ENCODE measurements around the gene SAE1. TPM values are rescaled to one million over a fixed set of nuclear protein-coding genes. Genes with fewer than 3 reads are reported as not detected.

SAE1 gene
- total and polyA plus RNA-seq, 2 experiments from 2014 or later = 97.2 to 112 TPM

GRCh38 chr19:47210180-47210490 lies 79.5 kb downstream of the SAE1 start:
- Histone ChIP-seq H3K36me3 (replicated peaks; ENCODE audit: insufficient read depth, low read depth) (no peaks in the 10 kb centered on the region), H3K4me2 (no peak overlapping the region), H3K9me2 (replicated peaks; ENCODE audit: insufficient read depth) (no peaks in the 10 kb centered on the region), H3K9me3 (ENCODE audit: low read depth) (no peaks in the 10 kb centered on the region), H2AFZ (no peak overlapping the region), H4K20me1 (ENCODE audit: insufficient read depth, poor library complexity, severe bottlenecking) (no peaks in the 10 kb centered on the region), H3K27ac (peak overlapping the region; percentile 55), H3K27me3 (no peaks in the 10 kb centered on the region), H3K79me2 (no peaks in the 10 kb centered on the region), H3K4me1 (ENCODE audit: insufficient read depth) (peaks cover 3% of the 10 kb centered on the region), H3K4me3 (no peak overlapping the region)
- DNase-seq (ENCODE audit: low spot score) = no peak
- TF ChIP-seq EZH2phosphoT487 (IDR thresholded peaks at IDR 0.05; ENCODE audit: low read depth, severe bottlenecking, unreplicated experiment) = no peak
- TF ChIP-seq CTCF (IDR thresholded peaks at IDR 0.05; ENCODE audit: poor library complexity) = no peak
- TF ChIP-seq EZH2 (IDR thresholded peaks at IDR 0.05; ENCODE audit: borderline replicate concordance) = no peak

- 48% methylated on average over 19 of the region's 19 CpGs for WGBS (ENCODE audit: low lambda C conversion rate, missing lambda C conversion rate)
- Histone ChIP-seq H2AFZ (no peak overlapping the region), H3K4me2 (peak overlapping the region; percentile 21)
These were observed 80.2 kb downstream of the SAE1 start for GRCh38 chr19:47210689-47211316.

DNA sequence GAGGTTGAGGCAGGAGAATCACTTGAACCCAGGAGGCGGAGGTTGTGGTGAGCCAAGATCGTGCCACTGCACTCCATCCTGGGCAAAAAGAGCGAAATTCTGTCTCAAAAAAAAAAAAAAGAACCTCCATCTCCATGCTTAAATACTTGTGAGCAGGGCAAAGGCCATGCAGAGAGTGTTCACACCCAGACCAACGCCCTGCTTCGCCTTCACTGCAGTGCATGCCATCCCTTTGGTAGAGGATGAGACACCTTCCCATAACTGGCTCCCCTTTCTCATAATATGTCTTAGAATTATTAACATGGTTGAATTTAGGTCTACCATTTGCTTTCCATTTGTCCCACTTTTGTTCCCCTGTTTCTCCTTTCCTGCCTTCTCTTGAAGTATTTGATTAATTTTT lies 84.9 kb downstream of the SAE1 start:
- Histone ChIP-seq H3K9me2 (replicated peaks; ENCODE audit: insufficient read depth) (no peaks in the 10 kb centered on the region), H2AFZ (no peak overlapping the region), H3K9me3 (ENCODE audit: low read depth) (no peaks in the 10 kb centered on the region), H3K4me2 (no peak overlapping the region), H3K36me3 (replicated peaks; ENCODE audit: insufficient read depth, low read depth) (no peaks in the 10 kb centered on the region), H3K4me1 (ENCODE audit: insufficient read depth) (peaks cover 3% of the 10 kb centered on the region), H4K20me1 (ENCODE audit: insufficient read depth, poor library complexity, severe bottlenecking) (no peaks in the 10 kb centered on the region), H3K27me3 (no peaks in the 10 kb centered on the region), H3K27ac (no peak overlapping the region), H3K4me3 (no peak overlapping the region), H3K79me2 (no peaks in the 10 kb centered on the region)
- TF ChIP-seq CTCF (IDR thresholded peaks at IDR 0.05; ENCODE audit: poor library complexity) (no peak), EZH2phosphoT487 (IDR thresholded peaks at IDR 0.05; ENCODE audit: low read depth, severe bottlenecking, unreplicated experiment) (no peak), EZH2 (IDR thresholded peaks at IDR 0.05; ENCODE audit: borderline replicate concordance) (no peak)
- 87% methylated on average over 4 of the region's 5 CpGs for WGBS (ENCODE audit: low lambda C conversion rate, missing lambda C conversion rate)
- no peak for DNase-seq (ENCODE audit: low spot score)

More at GRCh38 chr19:47210689-47211316, 80.2 kb downstream of the SAE1 start:
- Histone ChIP-seq H3K27me3 (no peaks in the 10 kb centered on the region), H3K79me2 (no peaks in the 10 kb centered on the region), H3K4me1 (ENCODE audit: insufficient read depth) (peaks cover 3% of the 10 kb centered on the region), H3K27ac (peak overlapping the region; percentile 72), H3K9me2 (replicated peaks; ENCODE audit: insufficient read depth) (no peaks in the 10 kb centered on the region), H3K9me3 (ENCODE audit: low read depth) (no peaks in the 10 kb centered on the region), H4K20me1 (ENCODE audit: insufficient read depth, poor library complexity, severe bottlenecking) (no peaks in the 10 kb centered on the region), H3K4me3 (no peak overlapping the region), H3K36me3 (replicated peaks; ENCODE audit: insufficient read depth, low read depth) (no peaks in the 10 kb centered on the region)
- TF ChIP-seq CTCF (IDR thresholded peaks at IDR 0.05; ENCODE audit: poor library complexity) (peak; percentile 72), EZH2 (IDR thresholded peaks at IDR 0.05; ENCODE audit: borderline replicate concordance) (no peak), EZH2phosphoT487 (IDR thresholded peaks at IDR 0.05; ENCODE audit: low read depth, severe bottlenecking, unreplicated experiment) (no peak)
- DNase-seq (ENCODE audit: low spot score) = peak; percentile 87

All from hepatocyte (in vitro differentiated cells).